ENCODE data around the gene TARBP1. TPM values are rescaled to one million over a fixed set of nuclear protein-coding genes. Genes with fewer than 3 reads are reported as not detected.

Gene TARBP1
- total and polyA plus RNA-seq, 9 donors, result 4.8 to 26.3 (median 10.8) TPM

GRCh38 chr1:234412830-234413229, 66.1 kb downstream of the TARBP1 start:
- Histone ChIP-seq H3K4me1 (ENCODE audit: insufficient read depth) (no peaks in the 10 kb centered on the region), H3K9me3 (no peaks in the 10 kb centered on the region), H3K27me3 (no peaks in the 10 kb centered on the region), H3K27ac (no peak overlapping the region), H3K4me3 (no peak overlapping the region), H3K36me3 (no peaks in the 10 kb centered on the region)
- intact Hi-C loops (cut with DNase I), result no loop called here
- DNase-seq, result no peak
- 92 to 93% (median 93%) methylated on average over 11 of the region's 11 CpGs for WGBS, 3 donors
- TF ChIP-seq EP300 (IDR thresholded peaks at IDR 0.05), result no peak
- no peak for TF ChIP-seq POLR2A (IDR thresholded peaks at IDR 0.05)
- TF ChIP-seq CTCF (IDR thresholded peaks at IDR 0.05), result no peak

- TF ChIP-seq POLR2A (IDR thresholded peaks at IDR 0.05), result no peak
- TF ChIP-seq CTCF (IDR thresholded peaks at IDR 0.05), result no peak
- no peak for TF ChIP-seq EP300 (IDR thresholded peaks at IDR 0.05)
- Histone ChIP-seq H3K9me3 (no peaks in the 10 kb centered on the region), H3K27ac (no peak overlapping the region), H3K4me3 (no peak overlapping the region), H3K4me1 (ENCODE audit: insufficient read depth) (no peaks in the 10 kb centered on the region), H3K36me3 (no peaks in the 10 kb centered on the region), H3K27me3 (no peaks in the 10 kb centered on the region)
- intact Hi-C loops (cut with DNase I), result no loop called here
- DNase-seq, result no peak
- WGBS, 3 donors, result 80 to 85% (median 83%) methylated on average over 5 of the region's 5 CpGs
Observed at GRCh38 chr1:234409328-234409727, 69.7 kb downstream of the TARBP1 start.

- no peaks in the 10 kb centered on the region for H3K36me3 ChIP-seq
- intact Hi-C loops (cut with DNase I), result no loop called here
- 95 to 97% (median 95%) methylated on average over 9 of the region's 9 CpGs for WGBS, 3 donors
- TF ChIP-seq EP300 (IDR thresholded peaks at IDR 0.05), result no peak
- TF ChIP-seq POLR2A (IDR thresholded peaks at IDR 0.05), result no peak
- TF ChIP-seq CTCF (IDR thresholded peaks at IDR 0.05), result no peak
- H3K9me3 ChIP-seq, result no peaks in the 10 kb centered on the region
- no peak for DNase-seq
- H3K27me3 ChIP-seq, result no peaks in the 10 kb centered on the region
- H3K4me1 ChIP-seq (ENCODE audit: insufficient read depth), result no peaks in the 10 kb centered on the region
- no peak overlapping the region for H3K27ac ChIP-seq
- no peak overlapping the region for H3K4me3 ChIP-seq
Observed at GRCh38 chr1:234408757-234409156, 70.2 kb downstream of the TARBP1 start.

- TF ChIP-seq EP300 (IDR thresholded peaks at IDR 0.05) (no peak), POLR2A (IDR thresholded peaks at IDR 0.05) (no peak), CTCF (IDR thresholded peaks at IDR 0.05) (no peak)
- intact Hi-C loops (cut with DNase I), result no loop called here
Observed at GRCh38 chr1:234406871-234407270, 72.1 kb downstream of the TARBP1 start.

More at GRCh38 chr1:234406871-234407270, 72.1 kb downstream of the TARBP1 start:
- Histone ChIP-seq H3K4me1 (ENCODE audit: insufficient read depth) (no peaks in the 10 kb centered on the region), H3K9me3 (no peaks in the 10 kb centered on the region), H3K27ac (no peak overlapping the region), H3K36me3 (no peaks in the 10 kb centered on the region), H3K4me3 (no peak overlapping the region), H3K27me3 (no peaks in the 10 kb centered on the region)
- DNase-seq, result no peak
- WGBS, 3 donors, result 84 to 94% (median 89%) methylated on average over 4 of the region's 4 CpGs

Measured in ovary (tissue), 9 donors.